Smooth muscle cell (in vitro differentiated cells): ENCODE results near the gene CIC. TPM values are rescaled to one million over a fixed set of nuclear protein-coding genes. Genes with fewer than 3 reads are reported as not detected.

Experiments used
- DNase-seq: peaks from one replicate; lab custom pipeline; 2025; ENCODE audit not compliant: unreplicated experiment; lab: John Stamatoyannopoulos, UW
- H2AFZ ChIP-seq: fragments of 200-600 bp; sonication (generic); 2 replicates; pipeline ENCODE4 v1.6.0; 2016; ENCODE audit warnings: antibody characterized with exemption, low read depth, mild to moderate bottlenecking
- H3F3A ChIP-seq: fragments of 200-600 bp; sonication (generic); 2 replicates; pipeline ENCODE4 v1.6.0; 2017; ENCODE audit warnings: antibody characterized with exemption, low read depth
- H3K27ac ChIP-seq: fragments of 200-600 bp; sonication (generic); 2 replicates; pipeline ENCODE4 v1.5.1; 2016; ENCODE audit warnings: low read depth, mild to moderate bottlenecking
- H3K27me3 ChIP-seq: fragments of 200-600 bp; sonication (generic); 2 replicates; pipeline ENCODE4 v1.6.1; 2016; ENCODE audit warnings: low read depth, mild to moderate bottlenecking
- H3K36me3 ChIP-seq: fragments of 200-600 bp; sonication (generic); 2 replicates; pipeline ENCODE4 v1.5.1; 2016; ENCODE audit warnings: low read depth
- H3K4me1 ChIP-seq: fragments of 200-600 bp; sonication (generic); 2 replicates; pipeline ENCODE4 v1.5.1; 2016; ENCODE audit warnings: low read depth
- H3K4me2 ChIP-seq: fragments of 200-600 bp; sonication (generic); 2 replicates; pipeline ENCODE4 v1.6.0; 2016; ENCODE audit warnings: mild to moderate bottlenecking
- H3K4me3 ChIP-seq: fragments of 200-600 bp; sonication (generic); 2 replicates; pipeline ENCODE4 v1.5.1; 2016; ENCODE audit warnings: mild to moderate bottlenecking
- H3K79me2 ChIP-seq: fragments of 200-600 bp; sonication (generic); 2 replicates; pipeline ENCODE4 v1.6.0; 2016; ENCODE audit warnings: low read depth, mild to moderate bottlenecking
- H3K9ac ChIP-seq: fragments of 200-600 bp; sonication (generic); 2 replicates; pipeline ENCODE4 v1.6.0; 2016; ENCODE audit warnings: low read depth
- H3K9me3 ChIP-seq: fragments of 200-600 bp; sonication (generic); replicated peaks from 2 replicates; pipeline ENCODE4 v1.5.1; 2016; ENCODE audit warnings: low read depth
- H4K20me1 ChIP-seq: fragments of 200-600 bp; sonication (generic); 2 replicates; pipeline ENCODE4 v1.6.0; 2016; ENCODE audit warnings: low read depth
- WGBS: methylation state at CpG from one replicate; pipeline ENCODE4 v1.1.7; 2016; ENCODE audit warnings: low lambda C conversion rate; 5-methylcytosine and 5-hydroxymethylcytosine counted together
- polyA plus RNA-seq: library from polyadenylated mRNA; unstranded; fragments of >200 nt; fragmentation: Nextera tagmentation; extraction: Ambion mirVana; gene quantifications from 2 replicates; pipeline ENCODE4 v1.2.1, GENCODE V29; 2016
- total RNA-seq: library from RNA; depleted of rRNA; stranded (reverse); fragments of >200 nt; gene quantifications from 2 replicates; pipeline ENCODE4 v1.2.3, GENCODE V29; 2014
- TF ChIP-seq, protein P1 (sequence below): fragments of 200-600 bp; sonication (generic); IDR thresholded peaks from 2 replicates; pipeline ENCODE4 v1.5.1; 2017; ENCODE audit warnings: borderline replicate concordance, mild to moderate bottlenecking, antibody characterized with exemption; ENCODE audit not compliant: insufficient read depth, poor library complexity, severe bottlenecking

Gene CIC
- total and polyA plus RNA-seq, 2 experiments from 2014 or later = 12.6 to 18.4 TPM

DNA sequence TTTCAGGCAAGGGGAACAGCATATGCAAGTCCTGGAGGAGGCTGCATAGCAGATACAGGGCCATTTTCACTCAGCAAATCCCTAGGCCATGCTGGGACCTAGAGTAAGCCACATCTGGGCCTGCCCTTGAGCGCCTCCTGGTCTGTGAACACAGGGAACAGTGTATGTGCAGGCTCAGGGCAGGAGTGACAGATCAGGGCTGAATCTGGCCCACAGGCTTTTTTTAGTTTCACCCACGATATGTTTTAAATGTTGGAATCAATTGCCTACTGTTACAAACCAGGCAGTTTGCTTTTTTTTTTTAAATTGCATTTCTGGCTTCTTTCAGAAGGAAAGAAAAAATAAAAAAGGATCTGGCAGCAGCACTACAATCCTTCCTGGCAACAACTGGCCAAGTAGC, 42.6 kb downstream of the CIC start:
- Histone ChIP-seq H3K9ac (no peak overlapping the region), H3K4me1 (no peaks in the 10 kb centered on the region), H3K4me3 (no peak overlapping the region), H3K79me2 (no peaks in the 10 kb centered on the region), H3K4me2 (no peak overlapping the region), H3F3A (no peaks in the 10 kb centered on the region), H3K9me3 (no peaks in the 10 kb centered on the region), H3K27me3 (peaks cover 23% of the 10 kb centered on the region), H2AFZ (no peak overlapping the region), H4K20me1 (no peaks in the 10 kb centered on the region), H3K27ac (no peak overlapping the region), H3K36me3 (no peaks in the 10 kb centered on the region)
- DNase-seq = no peak
- WGBS = 64% methylated on average over 2 of the region's 2 CpGs
- TF ChIP-seq, protein P1, sequence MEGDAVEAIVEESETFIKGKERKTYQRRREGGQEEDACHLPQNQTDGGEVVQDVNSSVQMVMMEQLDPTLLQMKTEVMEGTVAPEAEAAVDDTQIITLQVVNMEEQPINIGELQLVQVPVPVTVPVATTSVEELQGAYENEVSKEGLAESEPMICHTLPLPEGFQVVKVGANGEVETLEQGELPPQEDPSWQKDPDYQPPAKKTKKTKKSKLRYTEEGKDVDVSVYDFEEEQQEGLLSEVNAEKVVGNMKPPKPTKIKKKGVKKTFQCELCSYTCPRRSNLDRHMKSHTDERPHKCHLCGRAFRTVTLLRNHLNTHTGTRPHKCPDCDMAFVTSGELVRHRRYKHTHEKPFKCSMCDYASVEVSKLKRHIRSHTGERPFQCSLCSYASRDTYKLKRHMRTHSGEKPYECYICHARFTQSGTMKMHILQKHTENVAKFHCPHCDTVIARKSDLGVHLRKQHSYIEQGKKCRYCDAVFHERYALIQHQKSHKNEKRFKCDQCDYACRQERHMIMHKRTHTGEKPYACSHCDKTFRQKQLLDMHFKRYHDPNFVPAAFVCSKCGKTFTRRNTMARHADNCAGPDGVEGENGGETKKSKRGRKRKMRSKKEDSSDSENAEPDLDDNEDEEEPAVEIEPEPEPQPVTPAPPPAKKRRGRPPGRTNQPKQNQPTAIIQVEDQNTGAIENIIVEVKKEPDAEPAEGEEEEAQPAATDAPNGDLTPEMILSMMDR = no peak

GRCh38 chr19:42312370-42312769, 43.3 kb downstream of the CIC start:
- Histone ChIP-seq H3F3A (no peaks in the 10 kb centered on the region), H2AFZ (no peak overlapping the region), H3K27me3 (peaks cover 23% of the 10 kb centered on the region), H3K4me3 (no peak overlapping the region), H3K36me3 (no peaks in the 10 kb centered on the region), H4K20me1 (no peaks in the 10 kb centered on the region), H3K9me3 (no peaks in the 10 kb centered on the region), H3K4me1 (no peaks in the 10 kb centered on the region), H3K27ac (no peak overlapping the region), H3K9ac (no peak overlapping the region), H3K4me2 (no peak overlapping the region), H3K79me2 (no peaks in the 10 kb centered on the region)
- WGBS = 91% methylated on average over 5 of the region's 5 CpGs
- no peak for DNase-seq
- TF ChIP-seq, protein P1 = no peak

- no peaks in the 10 kb centered on the region for H3K79me2 ChIP-seq
- WGBS = 1% methylated on average over 42 of the region's 67 CpGs
- H2AFZ ChIP-seq = no peak within 1 kb of the TSS
- no peak within 1 kb of the TSS for H3K9ac ChIP-seq
- peak within 1 kb of the TSS; percentile 66 for H3K4me3 ChIP-seq
- peak; percentile 25 for DNase-seq
- no peaks in the 10 kb centered on the region for H3K9me3 ChIP-seq
- H3K4me1 ChIP-seq = no peaks in the 10 kb centered on the region
- TF ChIP-seq, protein P1 = no peak
- no peaks in the 10 kb centered on the region for H3F3A ChIP-seq
- H4K20me1 ChIP-seq = no peaks in the 10 kb centered on the region
- peak within 1 kb of the TSS; percentile 99 for H3K4me2 ChIP-seq
- H3K27me3 ChIP-seq = peaks cover 23% of the 10 kb centered on the region
- H3K27ac ChIP-seq = no peak within 1 kb of the TSS
- no peaks in the 10 kb centered on the region for H3K36me3 ChIP-seq
These were observed 44.2 kb downstream of the CIC start, which contains the start of gene TMEM145 for GRCh38 chr19:42313096-42313839. Gene TMEM145, plus strand, starts transcription at chr19:42313309. Its CDS starts 68 bp downstream, at chr19:42313377.
